Erythroblast (primary cell): ENCODE results near the gene PDGFB.

Experiments
- DNase-seq, 2 experiments: peaks; one replicate each; lab custom pipeline; 2025; lab: John Stamatoyannopoulos, UW
- GATA1 ChIP-seq: IDR thresholded peaks from 2 replicates; pipeline ENCODE4 v1.6.1; 2011; ENCODE audit warnings: low read depth, mild to moderate bottlenecking, control low read depth, low read length, moderate library complexity
- POLR2A ChIP-seq: IDR thresholded peaks from 2 replicates; pipeline ENCODE4 v1.6.1; 2011; ENCODE audit warnings: mild to moderate bottlenecking, low read length

Gene PDGFB

DNA sequence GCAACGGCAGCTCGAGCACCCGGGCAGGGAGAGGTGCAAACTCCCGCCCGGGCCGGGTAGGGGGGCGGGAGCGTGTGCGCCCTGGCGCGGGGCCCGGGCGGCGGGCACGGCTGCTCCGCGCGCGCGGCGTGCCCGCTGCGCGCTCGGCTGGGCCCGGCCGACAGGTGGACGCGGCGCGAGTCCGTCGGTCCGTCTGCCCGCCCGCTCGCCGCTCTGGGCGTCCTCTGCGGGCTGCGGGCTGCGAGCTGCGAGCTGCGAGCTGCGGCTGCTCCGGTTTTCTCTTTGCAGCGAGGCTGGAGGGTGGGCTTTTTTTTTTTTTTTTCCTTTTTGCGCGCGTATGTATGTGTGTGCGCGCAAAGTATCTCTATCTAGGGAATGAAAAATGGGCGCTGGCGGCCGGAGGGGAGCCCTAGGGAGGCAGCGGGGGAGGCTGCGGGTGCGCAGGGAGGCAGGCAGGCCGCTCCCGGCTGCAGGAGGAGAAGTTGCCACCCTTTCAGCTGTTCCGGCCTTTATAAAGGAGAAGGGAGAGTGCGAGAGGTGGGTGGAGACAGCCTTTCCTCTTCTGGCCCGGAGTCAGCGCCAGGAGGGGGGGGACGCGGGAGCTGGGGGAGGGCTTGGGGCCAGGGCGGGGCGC is at the start of gene PDGFB:
Gene PDGFB, minus strand, starts transcription at position 487 of the 634 bp plus-strand sequence. CDS start 1,019 bp downstream, outside the sequence.
- peak in 1 of 2 experiments; percentile 28 for DNase-seq
- TF ChIP-seq POLR2A, result no peak
- TF ChIP-seq GATA1, result no peak

DNA sequence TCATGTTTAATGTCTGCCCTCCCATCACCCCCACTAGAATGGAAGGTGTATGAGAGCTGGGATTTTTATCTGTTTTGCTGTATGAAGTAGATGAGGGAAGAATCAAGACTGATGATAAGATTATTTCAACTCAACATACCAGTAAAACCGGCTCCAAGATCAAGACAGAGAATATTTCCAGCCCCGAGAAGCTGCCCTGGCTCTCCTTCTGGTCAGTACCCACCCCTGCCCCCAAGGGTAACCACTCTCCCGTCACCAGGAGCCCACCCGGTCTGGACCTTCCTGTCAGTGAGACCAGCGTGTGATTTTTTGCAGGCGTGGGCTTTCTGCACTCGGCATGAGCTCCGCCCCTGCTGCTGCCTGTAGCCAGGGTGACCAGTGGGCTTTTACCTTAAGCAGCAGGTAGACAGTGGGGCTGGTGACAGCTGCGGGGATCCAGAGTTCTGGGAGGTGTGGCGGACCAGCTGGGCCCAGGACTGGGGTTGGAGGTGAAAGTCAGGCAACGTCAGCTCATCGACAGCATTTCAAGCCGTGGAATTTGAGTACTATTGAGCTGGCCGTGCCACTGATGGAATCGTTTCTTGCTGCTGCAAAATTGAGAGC is 49.1 kb upstream of the PDGFB start:
- no peak for TF ChIP-seq POLR2A
- TF ChIP-seq GATA1, result no peak

DNA sequence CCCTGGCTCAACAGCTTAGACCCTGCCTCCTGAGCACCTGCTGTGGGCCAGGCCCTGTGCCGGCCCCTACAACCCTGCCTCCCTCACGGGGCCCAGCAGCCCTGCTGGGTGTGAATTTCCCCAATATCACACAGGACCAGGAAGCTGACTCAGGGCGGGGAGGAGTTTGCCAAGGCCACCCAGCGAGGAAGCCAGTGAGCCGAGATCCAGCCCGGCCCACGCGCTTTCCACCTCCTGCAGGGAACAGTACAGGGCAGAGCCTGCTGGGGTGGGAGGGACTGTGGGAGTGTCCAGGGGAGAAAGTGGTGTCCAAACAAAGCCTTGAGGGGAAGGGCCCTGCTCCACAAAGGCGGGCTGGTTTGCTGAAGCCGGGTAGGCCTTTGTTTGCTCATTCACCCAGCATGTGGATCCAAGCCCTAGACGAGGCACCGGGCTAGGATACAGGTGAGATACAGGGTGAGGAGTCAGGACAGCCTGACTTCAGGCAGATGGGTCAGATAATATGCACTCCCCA is 47.8 kb upstream of the PDGFB start:
- DNase-seq, result peak; percentile 30 to 35
- TF ChIP-seq GATA1 (no peak), POLR2A (peak; percentile 22)

More for the DNA sequence above, 49.1 kb upstream of the PDGFB start:
- no peak for DNase-seq

DNA sequence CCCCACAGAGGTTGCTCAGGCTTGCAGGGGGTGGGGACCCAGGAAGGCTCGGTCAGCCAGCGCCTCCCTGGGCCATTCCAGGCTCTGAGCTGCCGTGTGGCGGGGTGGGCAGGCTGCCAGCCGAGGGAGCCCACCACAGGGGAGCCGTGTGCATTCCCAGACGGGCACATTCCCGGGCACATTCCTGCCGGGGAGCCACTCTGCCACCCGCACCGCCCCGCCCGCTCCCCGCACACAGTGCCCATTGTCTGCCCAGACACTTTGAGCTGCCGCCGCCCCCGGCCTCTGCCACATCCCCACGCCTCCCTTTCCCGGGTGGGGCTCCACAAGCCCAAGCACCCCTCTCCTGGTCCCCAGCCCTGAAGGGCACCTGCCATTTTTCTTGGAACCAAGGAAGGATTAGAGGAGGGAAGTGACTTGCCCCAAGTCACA is 47.3 kb upstream of the PDGFB start:
- DNase-seq, result no peak
- TF ChIP-seq POLR2A, result no peak
- TF ChIP-seq GATA1, result no peak

DNA sequence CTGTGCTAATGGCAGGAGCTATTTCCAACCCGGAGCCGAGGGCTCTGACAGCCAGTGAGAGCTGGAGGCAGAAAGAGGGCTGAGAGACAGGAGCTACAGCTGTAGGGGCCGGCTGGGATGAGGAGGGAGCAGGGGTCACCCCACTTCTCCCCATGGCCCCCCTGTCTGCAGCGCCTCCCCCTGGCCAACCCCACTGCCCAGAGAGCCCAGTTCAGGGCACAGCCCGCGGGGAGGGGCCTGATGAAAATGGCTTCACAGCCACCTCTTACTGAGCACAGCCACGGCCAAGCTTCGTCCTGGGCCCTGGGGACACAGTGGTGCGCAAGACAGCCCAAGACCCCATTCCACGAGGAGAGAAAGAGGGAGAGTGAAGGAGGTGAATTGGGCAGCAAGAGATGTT is 46.7 kb upstream of the PDGFB start:
- DNase-seq, result no peak
- TF ChIP-seq GATA1, result no peak
- TF ChIP-seq POLR2A, result no peak

DNA sequence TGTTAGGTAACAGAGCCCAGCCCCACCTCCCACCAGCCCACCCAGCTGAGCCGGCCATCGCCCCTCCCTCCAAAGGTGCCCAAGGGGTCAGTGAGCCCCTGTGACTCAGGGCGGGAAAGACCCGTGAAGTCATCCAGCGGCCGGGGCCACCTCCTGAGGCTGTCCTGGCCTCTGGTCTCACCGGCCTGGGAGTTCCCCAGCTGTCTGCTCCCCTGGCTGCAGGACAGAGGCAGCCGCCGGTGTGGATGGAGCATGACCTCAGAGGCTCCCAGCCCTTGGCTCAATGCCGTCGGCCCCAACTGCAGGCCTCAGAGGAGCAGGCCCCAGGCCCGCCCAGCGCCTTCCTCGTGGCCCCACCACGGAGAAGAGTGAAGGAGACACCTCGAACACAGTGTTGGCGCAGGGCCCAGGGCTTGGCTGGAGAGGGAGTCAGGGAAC is 46.0 kb upstream of the PDGFB start:
- no peak for DNase-seq
- no peak for TF ChIP-seq POLR2A
- TF ChIP-seq GATA1, result no peak

DNA sequence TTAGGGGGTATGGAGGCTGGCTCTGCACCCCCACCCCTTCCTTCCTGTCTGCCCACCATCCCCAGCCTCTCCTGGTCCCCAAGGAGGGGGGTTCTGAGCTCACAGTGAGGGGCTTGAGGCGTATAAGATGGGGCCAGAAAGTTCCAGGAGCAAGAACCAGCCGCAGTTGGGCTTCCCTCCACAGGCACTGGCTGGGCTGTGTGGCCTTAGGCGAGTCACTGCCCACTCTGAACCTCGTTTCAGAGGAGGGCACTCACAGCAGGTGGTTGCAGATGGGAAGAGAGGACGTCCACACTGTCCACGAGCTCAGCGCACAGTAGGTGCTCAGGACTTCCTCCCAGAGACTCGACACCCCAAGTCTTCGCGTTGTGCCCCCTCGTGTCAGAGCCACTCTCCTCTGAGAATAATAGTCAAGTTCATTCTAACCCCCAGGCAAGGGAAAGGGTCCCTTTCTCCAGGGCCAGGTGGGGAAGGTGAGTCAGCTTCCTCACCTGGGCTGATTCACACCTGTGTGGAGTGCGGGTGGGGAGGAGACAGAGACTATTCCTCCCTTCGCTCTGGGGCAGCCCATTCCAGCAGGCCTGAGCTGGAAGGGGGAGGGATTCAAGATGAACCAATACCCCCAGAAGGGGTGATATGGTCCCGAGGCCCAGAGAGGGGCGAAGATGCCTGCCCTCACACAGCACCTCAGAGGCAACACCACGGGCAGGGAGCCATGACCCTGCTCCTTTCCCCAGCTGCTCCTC is 45.4 kb upstream of the PDGFB start:
- DNase-seq, result no peak
- TF ChIP-seq GATA1, result no peak
- no peak for TF ChIP-seq POLR2A

DNA sequence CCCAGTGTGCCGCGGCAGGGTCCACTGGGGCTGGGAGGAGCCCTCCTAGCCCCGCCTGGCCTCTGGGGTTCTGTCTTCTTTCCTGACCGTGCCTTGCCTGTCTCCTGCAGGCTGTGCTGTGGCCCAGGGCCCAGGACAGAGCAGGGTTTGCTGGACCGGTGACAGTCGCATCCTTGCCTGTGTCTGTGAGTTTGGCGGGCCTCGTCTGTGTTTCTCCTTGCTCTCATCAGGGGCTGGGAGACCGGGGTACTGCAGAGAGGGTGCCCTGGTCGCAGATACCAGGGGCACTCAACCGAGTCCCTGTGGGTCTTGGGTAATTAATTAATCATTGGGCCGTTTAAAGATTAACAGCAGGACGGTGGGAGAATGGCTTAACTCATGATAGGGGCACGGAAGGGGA is 44.8 kb upstream of the PDGFB start:
- no peak for TF ChIP-seq GATA1
- no peak for TF ChIP-seq POLR2A
- DNase-seq, result no peak

DNA sequence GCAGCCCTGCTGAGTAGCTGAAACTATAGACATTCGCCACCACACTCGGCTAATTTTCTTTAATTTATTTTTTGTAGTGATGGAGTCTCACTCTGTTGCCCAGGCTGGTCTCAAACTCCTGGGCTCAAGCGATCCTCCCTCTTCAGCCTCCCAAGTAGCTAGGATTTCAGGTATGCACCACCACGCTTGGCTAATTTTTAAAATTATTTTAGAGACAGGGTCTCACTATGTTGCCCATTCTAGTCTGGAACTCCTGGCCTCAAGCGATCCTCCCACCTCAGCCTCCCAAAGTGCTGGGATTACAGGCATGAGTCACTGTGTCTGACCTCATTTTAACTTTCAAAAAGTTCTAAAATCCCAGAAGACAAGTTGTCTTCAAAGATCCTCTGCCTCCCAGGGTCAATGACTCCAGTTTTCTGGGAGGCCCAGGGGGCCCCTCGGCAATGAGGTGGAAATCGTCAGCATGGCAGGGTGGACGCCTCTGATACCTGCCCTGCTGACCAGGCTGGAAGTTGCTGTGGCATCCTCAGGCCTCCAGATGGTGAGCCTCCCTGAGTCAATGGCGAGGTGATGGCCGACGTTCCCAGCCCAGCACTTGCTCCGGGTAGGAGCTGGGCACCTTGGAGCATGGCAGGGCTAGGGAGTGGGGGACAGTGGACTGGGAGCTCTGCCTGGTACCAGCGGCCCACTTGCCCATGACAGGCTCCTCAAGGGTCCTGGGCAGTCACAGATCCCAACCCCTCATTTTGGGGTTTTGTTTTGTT is 43.5 kb upstream of the PDGFB start:
- DNase-seq, result no peak
- no peak for TF ChIP-seq GATA1
- TF ChIP-seq POLR2A, result no peak

DNA sequence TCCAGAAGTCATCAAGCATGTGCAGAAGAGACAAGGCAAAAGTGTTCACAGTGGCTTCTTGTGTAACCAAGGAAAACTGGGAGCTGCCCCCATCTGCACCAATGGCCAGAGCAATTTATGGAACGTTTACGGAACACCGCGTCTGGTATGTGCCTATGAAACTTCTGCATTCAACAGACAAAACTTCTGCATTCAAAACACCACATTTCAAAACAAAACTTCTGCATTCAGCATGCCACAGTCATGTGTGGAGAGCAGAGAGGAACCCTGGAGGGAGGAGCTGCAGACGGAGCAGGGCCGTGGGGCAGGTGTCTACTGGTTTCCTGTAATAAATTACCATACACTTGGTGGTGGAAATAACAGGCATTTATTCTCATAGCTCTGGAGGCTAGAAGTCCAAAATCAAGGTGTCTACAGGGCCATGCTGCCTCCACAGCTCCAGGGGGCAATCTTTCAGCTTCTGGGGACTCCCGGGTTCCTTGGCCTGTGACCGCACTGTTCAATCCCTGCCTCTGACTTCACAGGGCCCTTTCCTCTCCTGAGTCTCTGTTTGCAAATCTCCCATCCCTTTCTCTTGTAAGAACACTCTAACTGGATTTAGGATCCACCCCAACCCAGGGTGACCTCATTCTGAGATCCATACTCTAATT is 42.4 kb upstream of the PDGFB start:
- no peak for DNase-seq
- no peak for TF ChIP-seq POLR2A
- no peak for TF ChIP-seq GATA1

DNA sequence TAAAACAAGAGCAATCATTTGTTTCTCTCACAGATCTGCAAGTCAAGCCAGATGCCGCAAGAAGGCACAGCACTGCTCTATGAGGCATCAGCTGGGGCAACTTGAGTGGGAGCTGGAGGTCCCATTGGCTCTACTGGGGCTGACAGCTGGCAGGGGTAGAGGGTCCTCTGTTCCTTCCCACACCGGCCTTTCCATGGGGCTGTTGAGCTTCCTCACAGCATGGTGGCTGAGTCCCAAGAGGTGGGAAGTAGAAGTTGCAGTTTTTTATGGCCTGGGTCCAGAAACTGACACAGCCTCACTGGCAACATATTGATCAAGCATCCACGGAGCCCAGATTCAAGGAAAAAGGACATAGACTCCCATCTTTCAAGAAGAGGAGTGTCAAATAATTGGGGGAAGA is 40.2 kb upstream of the PDGFB start:
- DNase-seq, result no peak
- no peak for TF ChIP-seq POLR2A
- no peak for TF ChIP-seq GATA1

DNA sequence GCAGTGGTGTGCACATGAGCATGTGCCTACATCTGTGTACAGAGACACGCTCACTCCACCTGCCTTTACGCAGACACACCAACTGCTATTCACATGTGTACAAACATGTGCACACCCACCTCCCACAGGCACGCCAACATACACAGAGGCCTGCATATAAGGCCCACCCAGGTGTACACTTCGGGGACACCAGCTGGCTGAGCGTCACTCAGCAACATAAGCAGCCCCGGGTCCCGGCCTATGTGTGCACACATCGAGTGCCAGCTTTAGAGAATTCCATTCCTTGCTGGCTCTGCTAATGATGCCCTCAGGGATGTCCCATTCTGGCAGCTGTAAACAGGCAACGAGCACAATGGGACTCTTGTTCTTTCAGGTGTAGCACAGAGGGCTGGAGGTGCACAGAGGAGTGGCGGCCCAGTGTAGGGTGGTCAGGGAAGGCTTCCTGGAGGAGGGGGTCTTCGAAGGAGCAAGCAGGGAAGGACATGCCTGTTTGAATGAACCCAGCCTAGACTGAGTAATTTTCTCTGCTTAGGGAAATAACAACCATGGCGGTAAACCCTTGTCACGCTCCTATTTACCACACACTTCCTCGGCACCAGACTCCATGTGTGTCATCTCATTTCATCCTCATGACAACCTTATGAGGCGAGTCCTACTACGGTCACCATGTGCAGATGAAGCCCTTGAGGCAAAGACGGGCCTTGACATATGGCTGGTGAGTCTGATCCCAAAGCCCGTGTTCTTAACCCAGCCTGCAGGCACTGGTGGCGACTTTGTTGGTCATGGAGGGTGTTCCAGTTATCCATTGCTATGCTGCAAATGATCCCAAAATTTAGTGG is 39.6 kb upstream of the PDGFB start:
- no peak for TF ChIP-seq POLR2A
- no peak for TF ChIP-seq GATA1
- no peak for DNase-seq
